ENCODE data around the gene SS18. TPM values are rescaled to one million over a fixed set of nuclear protein-coding genes. Genes with fewer than 3 reads are reported as not detected.

Gene SS18
- total RNA-seq, 1 donor: 120 TPM

GRCh38 chr18:26003356-26003755 is 87.1 kb downstream of the SS18 start:
- no peaks in the 10 kb centered on the region for H3K4me1 ChIP-seq (ENCODE audit: insufficient read depth, low read length)
- no peak overlapping the region for H2AFZ ChIP-seq (ENCODE audit: low read length)
- TF ChIP-seq CTCF (IDR thresholded peaks at IDR 0.05; ENCODE audit: extremely low read depth, low read depth, low read length): no peak
- no peaks in the 10 kb centered on the region for H3K79me2 ChIP-seq (ENCODE audit: insufficient read depth, low read length)
- no peak for DNase-seq (ENCODE audit: insufficient read length, low spot score, missing footprints)
- H3K9me3 ChIP-seq (ENCODE audit: low read depth, low read length): no peaks in the 10 kb centered on the region
- no peaks in the 10 kb centered on the region for H3K27me3 ChIP-seq (ENCODE audit: insufficient read depth, low read length)
- no peaks in the 10 kb centered on the region for H3K36me3 ChIP-seq (ENCODE audit: insufficient read depth, low read length)
- no peaks in the 10 kb centered on the region for H4K20me1 ChIP-seq (ENCODE audit: insufficient read depth, low read length)
- no peak overlapping the region for H3K27ac ChIP-seq (ENCODE audit: low read depth, low read length)
- no peak overlapping the region for H3K4me3 ChIP-seq (ENCODE audit: insufficient read depth, low read length)
- no peak overlapping the region for H3K4me2 ChIP-seq (ENCODE audit: insufficient read depth, low read length)

GRCh38 chr18:26002375-26002910 is 88.0 kb downstream of the SS18 start:
- H2AFZ ChIP-seq (ENCODE audit: low read length): no peak overlapping the region
- H3K27me3 ChIP-seq (ENCODE audit: insufficient read depth, low read length): no peaks in the 10 kb centered on the region
- H3K36me3 ChIP-seq (ENCODE audit: insufficient read depth, low read length): no peaks in the 10 kb centered on the region
- DNase-seq (ENCODE audit: insufficient read length, low spot score, missing footprints): no peak
- no peaks in the 10 kb centered on the region for H3K4me1 ChIP-seq (ENCODE audit: insufficient read depth, low read length)
- H3K4me3 ChIP-seq (ENCODE audit: insufficient read depth, low read length): no peak overlapping the region
- H3K4me2 ChIP-seq (ENCODE audit: insufficient read depth, low read length): no peak overlapping the region
- no peak for TF ChIP-seq CTCF (IDR thresholded peaks at IDR 0.05; ENCODE audit: extremely low read depth, low read depth, low read length)
- no peak overlapping the region for H3K27ac ChIP-seq (ENCODE audit: low read depth, low read length)
- no peaks in the 10 kb centered on the region for H3K79me2 ChIP-seq (ENCODE audit: insufficient read depth, low read length)
- H4K20me1 ChIP-seq (ENCODE audit: insufficient read depth, low read length): no peaks in the 10 kb centered on the region
- no peaks in the 10 kb centered on the region for H3K9me3 ChIP-seq (ENCODE audit: low read depth, low read length)

GRCh38 chr18:25998461-25998860 is 92.0 kb downstream of the SS18 start:
- DNase-seq (ENCODE audit: insufficient read length, low spot score, missing footprints): no peak
- H3K9me3 ChIP-seq (ENCODE audit: low read depth, low read length): no peaks in the 10 kb centered on the region
- H3K4me1 ChIP-seq (ENCODE audit: insufficient read depth, low read length): no peaks in the 10 kb centered on the region
- H3K4me2 ChIP-seq (ENCODE audit: insufficient read depth, low read length): no peak overlapping the region
- H3K27ac ChIP-seq (ENCODE audit: low read depth, low read length): no peak overlapping the region
- no peaks in the 10 kb centered on the region for H3K27me3 ChIP-seq (ENCODE audit: insufficient read depth, low read length)
- no peaks in the 10 kb centered on the region for H3K79me2 ChIP-seq (ENCODE audit: insufficient read depth, low read length)
- H3K4me3 ChIP-seq (ENCODE audit: insufficient read depth, low read length): no peak overlapping the region
- TF ChIP-seq CTCF (IDR thresholded peaks at IDR 0.05; ENCODE audit: extremely low read depth, low read depth, low read length): no peak
- no peaks in the 10 kb centered on the region for H4K20me1 ChIP-seq (ENCODE audit: insufficient read depth, low read length)
- H2AFZ ChIP-seq (ENCODE audit: low read length): no peak overlapping the region
- H3K36me3 ChIP-seq (ENCODE audit: insufficient read depth, low read length): no peaks in the 10 kb centered on the region

- no peak for DNase-seq (ENCODE audit: insufficient read length, low spot score, missing footprints)
- no peak overlapping the region for H2AFZ ChIP-seq (ENCODE audit: low read length)
- no peak overlapping the region for H3K4me2 ChIP-seq (ENCODE audit: insufficient read depth, low read length)
- no peak overlapping the region for H3K4me3 ChIP-seq (ENCODE audit: insufficient read depth, low read length)
- no peak for TF ChIP-seq CTCF (IDR thresholded peaks at IDR 0.05; ENCODE audit: extremely low read depth, low read depth, low read length)
- H3K9me3 ChIP-seq (ENCODE audit: low read depth, low read length): no peaks in the 10 kb centered on the region
- H3K27me3 ChIP-seq (ENCODE audit: insufficient read depth, low read length): no peaks in the 10 kb centered on the region
- no peaks in the 10 kb centered on the region for H3K4me1 ChIP-seq (ENCODE audit: insufficient read depth, low read length)
- no peak overlapping the region for H3K27ac ChIP-seq (ENCODE audit: low read depth, low read length)
- H3K79me2 ChIP-seq (ENCODE audit: insufficient read depth, low read length): no peaks in the 10 kb centered on the region
- H3K36me3 ChIP-seq (ENCODE audit: insufficient read depth, low read length): no peaks in the 10 kb centered on the region
- H4K20me1 ChIP-seq (ENCODE audit: insufficient read depth, low read length): no peaks in the 10 kb centered on the region
These were observed 97.8 kb downstream of the SS18 start for GRCh38 chr18:25992566-25992965.
